ENCODE results near the gene C5.

C5 gene

DNA sequence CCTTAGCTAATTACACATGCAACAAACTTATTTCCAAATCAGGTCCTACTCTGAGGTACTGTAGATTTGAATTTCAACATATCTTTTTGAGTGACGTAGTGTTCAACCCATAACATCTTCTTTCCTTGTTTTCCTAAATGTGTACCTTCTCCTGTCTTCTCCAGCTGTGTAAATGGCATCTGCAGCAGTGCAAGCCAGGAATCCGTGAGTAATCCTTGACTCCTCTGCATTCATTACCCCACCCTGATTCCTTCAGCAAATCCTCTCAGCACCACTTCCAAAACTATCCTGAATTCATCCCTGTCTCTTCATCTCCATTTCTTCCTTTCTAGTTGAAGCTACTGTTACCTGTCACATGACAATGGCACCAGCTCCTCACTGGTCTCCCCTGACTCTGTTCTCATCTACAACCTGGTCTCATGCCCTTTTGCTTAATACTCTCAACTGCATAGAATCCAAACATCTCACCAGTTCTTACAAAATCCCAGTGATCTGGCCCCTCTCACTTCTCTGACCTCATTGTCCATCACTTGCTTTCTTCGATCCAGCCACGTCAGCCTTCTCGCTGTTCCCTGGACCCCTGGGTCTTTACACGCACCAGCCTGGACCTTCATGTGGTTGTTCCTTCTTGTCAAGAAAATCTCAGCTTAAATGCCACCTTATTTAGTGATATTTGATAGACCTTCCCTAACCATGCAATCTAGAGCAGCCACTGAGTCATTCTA is 108.9 kb downstream of the C5 start:
- no peak for DNase-seq (ENCODE audit: low read depth)

DNA sequence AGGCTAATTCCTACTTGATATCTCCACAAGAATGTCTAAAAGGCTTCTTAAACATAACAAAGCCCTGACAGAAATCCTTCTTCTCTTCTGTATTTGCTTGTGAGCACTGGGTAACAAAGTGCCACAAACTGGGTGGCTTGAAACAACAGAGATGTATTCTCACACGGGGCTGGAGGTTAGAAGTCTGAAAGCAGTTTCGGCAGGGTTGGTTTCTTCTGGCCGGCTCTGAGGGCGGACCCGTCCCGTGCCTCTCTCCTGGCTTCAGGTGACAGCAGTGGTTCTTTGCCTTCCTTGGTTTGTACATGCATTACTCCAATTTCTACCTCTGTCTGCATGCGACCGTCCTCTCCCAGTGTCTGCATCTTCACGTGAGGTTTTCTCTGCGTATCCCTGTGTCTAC is 109.5 kb downstream of the C5 start:
- DNase-seq (ENCODE audit: low read depth), result no peak

DNA sequence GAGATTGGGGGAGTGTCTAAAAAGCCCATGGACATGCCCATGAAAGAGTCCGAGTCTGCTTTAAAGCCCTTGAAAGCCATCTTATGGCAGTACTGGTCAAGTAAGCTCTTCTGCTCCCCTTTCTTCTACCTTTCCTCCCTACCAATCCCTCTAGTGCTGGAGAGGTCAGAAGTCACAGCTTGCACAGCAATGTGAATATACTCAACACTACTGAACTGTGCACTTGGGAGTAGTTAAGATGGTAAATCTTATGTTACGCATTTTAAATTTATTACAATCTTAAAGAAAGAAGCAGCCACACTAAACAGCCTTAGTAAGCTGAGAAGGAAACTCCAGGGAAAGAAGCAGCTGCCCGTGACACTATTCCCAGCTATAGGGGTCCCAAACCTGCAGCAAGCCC is 111.2 kb downstream of the C5 start:
- no peak for DNase-seq (ENCODE audit: low read depth)

DNA sequence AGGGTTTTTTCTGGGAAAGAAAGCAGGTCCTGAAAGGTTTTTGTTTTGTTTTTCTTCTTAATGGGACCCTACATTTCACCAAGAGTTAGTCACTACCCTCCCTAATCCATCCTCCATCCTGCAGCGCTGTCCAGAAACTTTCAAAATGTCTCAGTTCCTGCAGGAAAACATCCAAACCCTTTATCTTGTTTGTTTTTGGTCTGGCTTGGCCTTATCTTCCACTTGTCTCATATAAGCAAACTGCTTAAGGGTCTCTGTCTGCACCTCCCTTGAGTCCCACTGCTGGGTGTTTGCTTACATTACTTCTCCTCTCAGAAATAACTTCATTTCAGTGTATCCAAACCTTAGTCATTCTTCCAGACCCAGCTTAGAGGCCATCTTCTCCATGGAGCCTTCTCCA is 112.5 kb downstream of the C5 start:
- no peak for DNase-seq (ENCODE audit: low read depth)

DNA sequence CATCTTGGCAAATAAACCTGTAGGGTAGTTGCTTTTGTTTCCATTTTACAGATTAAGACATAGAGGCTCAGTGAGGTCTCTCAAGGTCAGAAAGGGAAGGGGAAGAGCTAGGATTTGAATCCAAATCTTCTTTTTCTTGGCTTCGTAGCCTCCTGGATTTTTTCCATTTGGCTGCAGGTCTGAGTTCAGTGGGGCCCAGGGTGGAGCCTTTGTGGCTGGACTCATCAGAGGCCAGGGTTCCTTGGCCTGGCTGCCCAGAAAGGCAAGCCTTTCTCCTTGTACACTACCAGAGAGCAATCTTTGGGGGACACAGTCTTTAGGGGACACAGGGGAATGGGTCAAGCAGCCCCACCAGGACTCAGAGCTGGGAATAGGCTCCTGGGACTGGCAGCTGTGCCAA is 112.9 kb downstream of the C5 start:
- DNase-seq (ENCODE audit: low read depth), result no peak

DNA sequence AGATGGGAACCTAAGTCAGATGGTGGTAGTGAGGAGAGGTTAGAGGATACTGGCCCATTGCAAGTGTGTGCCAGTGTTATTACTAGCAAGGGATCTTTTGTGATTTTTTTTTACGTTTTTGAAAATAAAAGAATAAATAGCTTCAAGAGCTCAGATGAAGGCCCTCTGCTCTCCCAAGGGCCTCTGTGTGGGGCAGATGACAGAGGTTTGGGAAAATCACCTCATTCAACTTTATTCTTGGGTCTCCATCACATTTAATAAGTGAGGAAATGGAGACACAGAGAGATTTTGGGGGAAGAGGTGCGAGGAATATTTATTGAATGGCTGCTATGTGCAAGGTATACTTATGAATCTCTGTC is 113.3 kb downstream of the C5 start:
- no peak for DNase-seq (ENCODE audit: low read depth)

DNA sequence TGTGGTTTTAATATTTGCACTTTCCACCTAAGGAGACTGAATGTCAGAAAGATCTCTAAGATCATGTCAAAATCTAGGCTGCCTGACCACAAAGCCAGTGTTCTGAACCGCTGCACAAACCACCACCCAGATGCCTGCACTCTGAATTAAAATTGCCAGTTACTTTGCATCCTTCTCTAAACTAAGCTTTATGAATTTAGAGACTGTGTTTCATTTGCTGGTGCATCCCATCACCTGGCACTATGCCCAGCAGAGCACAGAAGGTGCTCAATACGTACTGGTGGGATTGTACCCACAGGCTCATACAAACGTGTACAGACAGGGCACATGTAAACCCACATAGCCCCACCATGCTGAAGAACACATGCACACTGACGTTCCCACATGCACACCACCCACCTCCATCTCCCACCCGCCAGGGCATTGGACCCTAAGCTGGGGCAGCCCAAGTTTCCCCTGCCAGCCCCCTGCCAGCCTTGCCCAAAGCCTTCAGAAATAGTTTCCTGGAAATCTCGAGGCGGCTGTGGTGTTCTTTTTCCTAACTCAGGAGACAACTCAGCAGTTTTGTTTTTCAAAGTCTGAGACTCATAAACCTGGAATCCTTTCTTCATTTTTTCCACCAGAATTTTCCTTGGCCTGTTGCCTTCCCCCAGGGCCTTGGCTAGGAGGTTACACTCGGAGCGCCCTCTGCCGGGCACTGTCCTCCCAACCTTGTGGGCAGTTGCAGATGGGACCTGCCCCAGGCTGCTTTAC is 113.9 kb downstream of the C5 start:
- peak; percentile 86 for DNase-seq (ENCODE audit: low read depth)

DNA sequence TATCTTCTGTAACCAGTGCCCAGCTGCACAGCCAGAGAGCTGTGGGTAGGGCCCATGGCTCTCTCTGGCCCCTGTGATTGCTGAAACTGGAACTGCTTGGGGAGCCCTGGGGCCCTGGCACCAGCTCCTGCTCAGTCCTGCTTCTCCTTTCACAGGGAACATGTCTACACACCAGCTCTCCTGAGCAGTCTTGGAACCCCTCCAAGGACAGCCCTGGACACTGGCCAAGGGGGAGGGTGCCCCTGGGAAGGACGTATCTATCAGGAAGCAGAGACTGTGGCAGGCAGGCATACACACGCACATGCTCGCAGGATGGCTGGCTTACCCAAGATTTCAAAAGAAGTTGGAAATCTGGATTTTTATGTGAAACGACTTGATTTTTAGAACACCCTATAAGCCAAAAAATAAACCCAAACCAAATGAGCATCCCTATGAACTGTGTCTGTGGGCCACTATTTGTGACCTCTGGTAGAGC is 114.7 kb downstream of the C5 start:
- DNase-seq (ENCODE audit: low read depth), result no peak

DNA sequence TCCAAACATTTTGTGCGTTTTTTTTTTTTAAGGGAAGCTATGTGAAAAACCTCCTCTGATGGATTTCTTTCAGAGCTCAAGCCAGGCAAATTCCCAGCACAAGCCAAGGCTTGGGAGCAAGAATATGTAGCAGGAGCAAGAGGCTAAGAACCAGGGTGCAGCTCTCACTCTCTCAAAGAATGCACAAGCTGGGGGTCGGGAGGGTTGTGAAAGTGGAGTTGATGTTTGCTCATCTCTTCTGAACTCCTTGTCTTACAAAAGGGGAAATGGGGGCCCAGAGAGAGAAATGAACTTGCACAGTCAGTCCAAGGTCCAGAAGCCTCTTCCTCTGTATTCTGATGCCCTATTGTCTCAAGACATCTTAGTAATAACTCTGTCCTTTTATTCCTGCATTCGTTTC is 115.8 kb downstream of the C5 start:
- DNase-seq (ENCODE audit: low read depth), result no peak

DNA sequence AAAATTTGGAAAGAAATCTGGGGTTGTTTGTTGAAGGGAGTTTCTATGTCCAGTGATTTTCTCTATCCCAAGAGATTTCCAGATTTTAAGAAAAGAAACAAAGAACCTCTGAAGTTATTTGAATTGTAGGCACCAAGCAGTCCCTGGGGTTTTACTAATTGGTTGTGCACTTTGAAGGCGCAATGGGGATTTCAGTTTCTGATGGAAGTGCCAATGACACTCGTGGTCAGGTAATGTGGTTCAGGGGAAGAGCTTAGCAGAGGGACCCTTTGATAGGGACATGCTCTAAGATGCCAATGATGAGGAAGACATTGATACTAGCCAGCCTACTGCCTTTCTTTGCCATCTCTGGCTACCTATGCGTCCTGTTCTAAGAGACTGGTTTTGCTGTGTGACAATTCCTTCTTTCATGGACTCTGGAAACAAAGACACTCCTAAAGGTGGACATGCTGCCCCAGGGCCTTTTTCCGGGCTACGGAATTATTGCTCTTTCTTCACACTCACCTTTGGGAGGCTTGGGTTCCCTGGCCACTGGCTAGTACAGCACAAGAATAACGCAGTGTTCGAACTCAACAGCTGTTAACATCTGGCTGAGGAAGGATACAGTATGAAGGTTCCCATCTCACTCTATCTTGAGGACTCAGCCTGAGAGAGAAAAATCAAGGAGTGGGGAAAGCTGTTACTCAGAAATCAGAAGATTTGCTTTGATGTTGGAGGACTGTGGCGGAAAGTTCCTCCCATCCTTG is 116.6 kb downstream of the C5 start:
- DNase-seq (ENCODE audit: low read depth), result no peak

DNA sequence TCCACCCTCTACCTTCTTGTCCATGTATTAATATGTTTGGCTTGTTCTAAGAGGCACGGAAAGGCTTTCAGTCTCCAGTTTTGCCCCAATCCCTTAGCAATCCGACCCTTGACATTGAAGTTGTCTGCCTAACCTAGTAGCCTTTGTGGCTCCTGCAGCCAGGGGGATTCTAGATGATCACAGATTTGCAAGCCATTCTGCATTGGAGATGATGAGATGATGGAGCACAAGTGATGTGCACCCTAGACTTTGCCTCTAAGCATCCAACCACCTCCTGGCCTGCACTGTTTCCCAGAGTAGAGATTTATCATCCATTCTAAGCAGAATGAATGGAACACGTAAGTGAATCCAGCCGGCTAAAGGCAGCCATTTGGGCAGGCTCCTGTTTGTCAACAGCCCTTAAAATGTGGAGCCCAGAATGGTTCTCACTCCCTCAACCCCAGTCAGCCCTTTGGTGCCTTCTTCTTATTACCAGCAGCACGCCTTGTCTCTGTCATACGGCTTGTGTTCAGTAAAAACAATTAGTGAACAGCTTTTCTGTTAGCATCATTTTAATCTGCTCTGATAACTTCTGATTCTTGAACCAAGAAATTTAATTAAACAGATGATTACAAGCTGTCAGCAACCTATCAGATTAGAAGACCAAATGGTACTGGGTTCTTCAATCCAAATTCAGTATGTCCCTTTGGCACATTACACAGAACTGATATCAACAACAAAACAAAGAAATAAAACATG is 117.8 kb downstream of the C5 start:
- DNase-seq (ENCODE audit: low read depth), result no peak

DNA sequence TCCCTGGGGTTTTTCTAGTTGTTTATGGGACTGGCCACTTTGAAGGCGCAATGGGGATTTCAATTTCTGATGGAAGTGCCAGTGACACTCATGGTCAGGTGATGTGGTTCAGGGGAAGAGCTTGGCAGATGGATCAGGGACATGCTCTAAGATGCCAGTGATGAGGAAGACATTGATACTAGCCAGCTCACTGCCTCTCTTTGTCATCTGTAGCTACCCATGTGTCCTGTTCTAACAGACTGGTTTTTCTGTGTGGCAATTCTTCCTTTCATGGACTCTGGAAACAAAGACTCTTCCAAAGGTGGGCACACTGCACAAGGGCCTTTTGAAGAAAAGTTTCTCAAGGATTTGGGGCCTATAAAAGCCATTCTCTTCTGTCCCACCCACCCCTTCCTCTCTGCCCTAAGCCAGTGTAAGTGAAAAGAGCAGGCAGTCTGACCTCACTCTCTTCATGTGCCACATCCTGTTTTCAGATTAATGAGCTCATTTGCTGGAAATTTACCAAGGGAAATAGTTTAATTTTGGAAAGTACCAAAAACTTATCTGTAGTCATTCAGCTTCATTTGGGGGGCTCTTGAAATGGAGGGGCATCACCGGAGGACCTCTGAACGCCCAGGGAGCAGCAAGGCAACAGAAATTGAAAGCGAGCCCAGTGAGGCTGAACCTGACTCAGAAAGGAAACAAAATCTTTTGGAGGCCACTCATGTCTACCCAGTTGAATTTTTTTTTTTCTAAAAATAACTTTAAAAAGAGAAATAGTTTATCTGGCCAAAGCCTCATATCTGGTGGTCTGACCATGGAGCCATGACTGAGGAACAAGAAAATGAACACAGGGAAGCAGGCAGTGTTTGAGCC is 118.6 kb downstream of the C5 start:
- peak; percentile 49 for DNase-seq (ENCODE audit: low read depth)

DNA sequence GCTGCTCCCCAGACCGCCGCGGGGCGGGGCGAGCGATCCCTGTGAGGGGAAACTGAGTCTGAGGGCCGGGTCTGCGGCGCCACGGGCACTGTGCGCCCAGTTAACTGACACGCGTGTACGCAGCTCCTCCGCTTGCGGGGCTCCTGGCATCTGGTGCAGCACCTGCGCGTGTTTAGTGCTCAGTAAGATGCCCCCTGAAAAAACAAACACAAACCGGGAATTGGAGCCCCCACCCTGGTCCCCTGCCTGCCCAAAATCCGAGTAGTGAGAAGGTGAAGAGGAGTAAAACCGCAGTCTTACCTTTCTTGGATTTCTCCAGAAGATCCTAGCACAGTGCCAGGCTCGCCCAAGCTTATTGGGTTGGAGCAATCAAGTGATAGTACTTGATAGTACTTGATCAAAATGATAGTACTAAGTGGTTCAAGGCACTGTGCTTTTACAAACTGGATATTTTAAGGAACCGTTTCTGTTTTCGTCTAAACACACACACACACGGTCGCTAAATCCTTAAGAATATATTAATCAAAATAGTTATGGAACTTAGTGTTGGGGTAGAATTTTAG is 120.8 kb downstream of the C5 start:
- DNase-seq (ENCODE audit: low read depth), result no peak

DNA sequence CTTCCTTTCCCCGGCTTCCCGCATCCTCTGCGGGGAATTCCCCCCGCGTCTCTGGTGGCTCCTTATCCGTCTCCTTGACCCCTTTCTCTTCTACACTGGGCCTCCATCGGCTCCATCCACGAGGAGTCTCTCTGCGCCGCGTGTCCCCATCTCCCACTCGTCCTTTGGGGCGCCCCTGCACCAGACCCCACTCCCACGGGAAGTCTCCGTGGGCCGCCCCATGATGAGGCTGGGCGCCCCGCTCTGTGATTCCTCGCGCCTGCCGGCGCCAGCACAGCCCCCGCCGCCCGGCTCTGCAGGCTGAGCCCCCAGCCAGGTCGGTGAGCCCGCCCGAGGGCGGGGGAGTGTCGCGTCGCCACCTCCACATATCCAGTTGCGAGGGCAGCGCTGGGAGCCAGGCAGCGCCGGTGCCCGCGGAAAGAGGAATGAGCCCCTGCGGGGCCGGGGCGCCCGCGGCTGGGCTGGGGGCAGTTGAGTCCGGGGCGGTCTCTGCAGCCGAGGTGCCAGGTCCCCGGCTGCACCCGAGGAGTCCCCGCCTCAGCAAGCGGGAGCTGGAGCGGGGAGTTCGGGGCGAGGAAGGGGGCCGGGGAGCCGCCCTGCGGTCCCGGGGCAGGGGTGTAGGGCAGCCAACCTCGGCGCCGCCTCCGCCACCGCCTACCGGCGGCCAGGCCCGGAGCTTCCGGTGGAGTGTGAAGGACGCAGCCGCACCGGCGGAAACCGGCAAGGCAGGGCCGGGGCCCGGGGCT is 121.4 kb downstream of the C5 start:
- DNase-seq (ENCODE audit: low read depth), result peak; percentile 71

DNA sequence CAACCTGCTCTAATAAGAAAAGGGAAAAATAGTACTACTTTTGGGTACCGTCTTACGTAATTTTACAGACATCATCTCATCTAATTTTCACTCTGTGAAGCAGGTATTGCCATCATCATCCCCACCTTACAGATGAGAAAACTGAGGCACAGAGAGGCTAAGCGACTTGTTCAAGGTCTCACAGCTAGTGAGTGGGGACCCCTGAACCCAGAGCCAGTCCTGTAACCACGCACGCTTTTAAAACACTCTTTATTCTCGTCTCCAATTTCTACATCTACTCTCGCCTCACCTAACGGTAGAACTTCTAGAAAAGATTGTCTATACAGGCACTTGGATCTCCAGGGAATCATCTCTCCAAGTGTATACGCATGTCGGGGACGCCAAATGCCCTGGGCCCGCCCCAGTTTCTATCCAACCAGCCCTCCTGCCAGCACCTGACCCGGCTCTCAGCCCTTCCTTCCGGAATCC is 122.0 kb downstream of the C5 start:
- DNase-seq (ENCODE audit: low read depth), result no peak

DNA sequence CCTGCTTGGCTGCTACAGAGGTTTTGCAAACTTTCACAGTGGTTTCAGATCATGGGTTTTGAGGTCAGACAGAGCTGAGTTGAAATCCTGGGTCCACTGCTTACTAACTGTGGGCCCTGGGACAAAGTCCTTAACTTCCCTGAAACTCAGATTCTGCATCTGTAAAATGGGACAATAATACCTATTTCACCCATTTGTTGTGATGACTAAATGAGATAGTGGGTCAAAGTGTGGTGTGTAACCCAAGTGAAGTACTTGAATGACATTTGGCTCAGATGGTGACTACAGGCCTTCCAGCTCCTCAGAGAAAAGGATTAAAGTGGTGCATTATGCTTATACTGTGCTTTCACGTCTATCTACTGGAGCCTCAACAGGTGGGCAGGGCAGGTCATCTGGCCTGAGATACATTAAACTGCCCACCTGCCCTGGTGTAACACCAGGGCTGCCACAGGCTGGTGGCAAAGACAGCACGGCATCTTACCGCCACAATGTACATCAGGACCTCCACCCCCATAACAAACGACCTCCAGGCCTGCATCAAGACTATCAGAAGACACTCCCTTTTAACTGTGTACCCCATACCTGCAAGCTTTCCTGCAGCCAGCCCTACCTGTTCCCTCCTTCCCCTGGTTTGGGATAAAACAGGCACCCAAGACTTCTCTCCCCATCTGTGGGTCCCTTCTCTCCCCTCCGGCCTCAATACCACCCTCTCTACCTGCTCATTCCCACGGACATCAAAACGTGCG is 122.6 kb downstream of the C5 start:
- DNase-seq (ENCODE audit: low read depth), result no peak

DNA sequence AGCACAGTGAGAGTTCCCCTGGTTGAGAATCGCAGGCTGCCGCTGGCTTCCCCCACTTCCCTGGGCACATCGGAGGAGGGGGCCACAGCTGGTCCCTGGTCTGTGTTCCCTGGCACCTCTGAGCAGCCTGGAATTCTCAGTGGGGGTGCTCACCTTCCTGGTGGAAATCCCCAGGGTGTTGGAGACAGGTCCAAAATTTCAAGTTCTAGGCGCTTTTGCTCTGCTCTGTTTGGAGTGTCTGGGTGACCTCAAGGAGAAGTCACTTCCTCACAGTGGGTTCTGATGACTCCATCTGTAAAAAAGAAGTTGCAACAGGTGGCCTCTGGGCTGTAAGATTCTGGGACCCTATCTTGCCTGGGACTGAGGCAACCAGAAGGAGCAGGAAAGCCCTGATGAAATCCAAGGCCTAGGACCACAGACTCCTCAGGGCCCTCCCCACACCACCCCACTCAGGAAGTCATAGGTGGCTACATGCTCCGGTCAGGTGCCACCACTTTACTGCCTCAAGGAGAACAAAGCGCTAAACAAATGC is 123.6 kb downstream of the C5 start, which contains the start of gene TRAF1:
TRAF1 (minus strand) TSS at position 400 of the 532 bp plus-strand sequence. CDS start 721 bp downstream, outside the sequence.
- no peak for DNase-seq (ENCODE audit: low read depth)

DNA sequence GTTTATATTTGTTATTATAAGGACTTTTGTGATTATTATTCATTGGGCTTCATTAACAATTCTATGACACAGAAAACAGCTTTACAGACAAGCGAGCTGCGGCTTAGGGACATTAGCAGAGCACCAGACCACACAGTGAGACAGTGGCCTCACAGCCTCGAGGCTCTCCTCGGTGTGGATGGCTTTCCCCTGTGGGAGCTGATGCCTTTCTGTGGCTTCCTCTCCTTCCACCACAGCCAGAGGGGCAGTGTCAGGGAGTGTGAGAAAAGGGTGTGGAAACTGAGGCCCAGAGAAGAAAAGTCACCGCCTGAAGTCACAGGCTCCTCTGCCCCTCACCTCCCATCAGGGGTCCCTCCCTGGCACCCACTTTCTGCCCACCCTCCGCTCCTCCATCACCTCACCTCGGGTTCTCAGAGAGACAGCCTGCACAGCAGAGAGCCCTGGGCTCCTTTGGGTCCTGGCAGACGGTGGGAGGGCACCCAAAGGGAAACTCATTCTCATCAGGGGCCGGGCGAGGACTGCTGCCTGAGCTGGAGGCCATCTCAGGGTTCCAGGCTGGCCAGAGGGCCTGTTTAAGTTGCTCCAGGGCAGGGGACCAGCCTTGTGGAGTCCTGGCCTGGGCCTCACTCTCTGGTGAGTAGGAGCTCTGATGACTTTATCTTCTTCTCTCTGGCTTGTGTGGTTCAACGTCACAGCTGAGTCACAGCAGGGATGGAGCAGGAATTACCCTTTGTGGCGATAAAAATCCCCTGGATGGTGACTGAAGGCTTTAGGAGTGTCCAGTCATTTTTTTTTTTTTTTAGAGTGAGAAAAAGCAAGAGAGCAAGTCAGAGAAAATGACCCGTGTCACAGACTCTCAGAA is 124.3 kb downstream of the C5 start:
- peak; percentile 69 for DNase-seq (ENCODE audit: low read depth)
